B cell (primary cell): ENCODE results near the gene STRADA. TPM values are rescaled to one million over a fixed set of nuclear protein-coding genes. Genes with fewer than 3 reads are reported as not detected.

Source experiments
- ATAC-seq: fragments of 200-7000 bp; cut with Tn5 transposase; one replicate; pipeline ENCODE4 v1.10.0; 2021; ENCODE audit warnings: low read depth, mild to moderate bottlenecking, moderate number of reproducible peaks, moderate library complexity
- CTCF ChIA-PET: fragments of 350-600 bp; sonication (Branson Sonifier 250); formaldehyde crosslinking; loops from one replicate; lab custom pipeline; 2021; ENCODE audit warnings: antibody characterized with exemption, inconsistent platforms; lab: Charles Lee
- POLR2A ChIA-PET: fragments of 350-600 bp; sonication (Branson Sonifier 250); formaldehyde crosslinking; loops from one replicate; lab custom pipeline; 2021; ENCODE audit warnings: antibody characterized with exemption; lab: Charles Lee
- DNase-seq: peaks from one replicate; pipeline ENCODE4 v3.0.0; 2013
- H2AFZ ChIP-seq: 2 replicates; pipeline ENCODE4 v1.6.1; 2012; ENCODE audit warnings: mild to moderate bottlenecking, low read depth, low read length; ENCODE audit not compliant: insufficient read depth, poor library complexity, severe bottlenecking
- H3K27ac ChIP-seq, 2 donors: 1 replicate in 1 of 2; 2 replicates in 1 of 2; pipeline ENCODE4 v1.5.1; 2012 to 2013; ENCODE audit warnings: low read length in 2 of 2, mild to moderate bottlenecking in 2 of 2, moderate library complexity in 1 of 2
- H3K27me3 ChIP-seq, 4 experiments: fragments of 200-600 bp in 1 of 4; sonication (generic) in 1 of 4; replicated peaks in 1 of 4; 1 replicate in 2 of 4; 2 replicates in 2 of 4; pipeline versions ENCODE4 v1.6.1 to v1.7.0; 2013 to 2016; ENCODE audit warnings: low read length in 3 of 4, mild to moderate bottlenecking in 2 of 4, mixed read lengths in 1 of 4, moderate library complexity in 1 of 4; ENCODE audit not compliant: insufficient read depth in 4 of 4, control insufficient read depth in 3 of 4; ENCODE audit errors: control extremely low read depth in 1 of 4
- H3K36me3 ChIP-seq, 2 experiments: replicated peaks in 1 of 2; 1 replicate in 1 of 2; 2 replicates in 1 of 2; pipeline versions ENCODE4 v1.6.1 to v1.7.1; 2013; ENCODE audit warnings: low read length in 1 of 2; ENCODE audit not compliant: insufficient read depth in 2 of 2, control insufficient read depth in 1 of 2; ENCODE audit errors: control extremely low read depth in 1 of 2, extremely low read depth in 1 of 2
- H3K4me1 ChIP-seq, 2 donors: fragments of 200-600 bp in 1 of 2; sonication (generic) in 1 of 2; 1 replicate in 1 of 2; 2 replicates in 1 of 2; pipeline versions ENCODE4 v1.5.1 to v1.6.1; 2013 to 2017; ENCODE audit warnings: low read length in 2 of 2; ENCODE audit not compliant: control insufficient read depth in 2 of 2, insufficient read depth in 2 of 2
- H3K4me2 ChIP-seq: replicated peaks from 2 replicates; pipeline ENCODE3; 2012; ENCODE audit warnings: mild to moderate bottlenecking, low read depth, low read length; ENCODE audit not compliant: poor library complexity, severe bottlenecking
- H3K4me3 ChIP-seq, 5 experiments: fragments of 200-600 bp in 1 of 5; sonication (generic) in 1 of 5; 1 replicate in 3 of 5; 2 replicates in 2 of 5; pipeline versions ENCODE4 v1.5.1 to v1.7.0; 2011 to 2016; ENCODE audit warnings: low read length in 4 of 5, mild to moderate bottlenecking in 4 of 5, low read depth in 2 of 5, control low read depth in 1 of 5, moderate library complexity in 1 of 5; ENCODE audit not compliant: insufficient read depth in 1 of 5; ENCODE audit errors: control extremely low read depth in 1 of 5, extremely low read depth in 1 of 5
- H3K79me2 ChIP-seq: fragments of 200-600 bp; sonication (generic); one replicate; pipeline ENCODE4 v1.6.0; 2016; ENCODE audit warnings: low read length; ENCODE audit not compliant: control insufficient read depth, insufficient read depth
- H3K9ac ChIP-seq: fragments of 200-600 bp; sonication (generic); 2 replicates; pipeline ENCODE4 v1.6.1; 2017; ENCODE audit warnings: mild to moderate bottlenecking, low read length, moderate library complexity
- H3K9me3 ChIP-seq, 3 donors: one replicate each; pipeline versions ENCODE4 v1.6.1 to v1.7.1; 2013; ENCODE audit warnings: low read length in 2 of 3; ENCODE audit not compliant: control insufficient read depth in 2 of 3, insufficient read depth in 1 of 3; ENCODE audit errors: control extremely low read depth in 1 of 3
- H4K20me1 ChIP-seq: 2 replicates; pipeline ENCODE4 v1.6.0; 2012; ENCODE audit warnings: mild to moderate bottlenecking, low read length; ENCODE audit not compliant: insufficient read depth, control insufficient read depth, poor library complexity, severe bottlenecking
- H3K27ac Mint-ChIP-seq: one replicate; pipeline ENCODE4 v1.8.0; 2021; ENCODE audit warnings: mixed read lengths
- H3K27me3 Mint-ChIP-seq: one replicate; pipeline ENCODE4 v1.8.0; 2021; ENCODE audit warnings: mixed read lengths
- H3K4me1 Mint-ChIP-seq: one replicate; pipeline ENCODE4 v1.8.0; 2021; ENCODE audit warnings: mixed read lengths
- H3K4me3 Mint-ChIP-seq: one replicate; pipeline ENCODE4 v1.8.0; 2021; ENCODE audit warnings: mixed read lengths
- H3K9me3 Mint-ChIP-seq: one replicate; pipeline ENCODE4 v1.8.0; 2022; ENCODE audit warnings: mixed read lengths; ENCODE audit not compliant: insufficient read depth
- EZH2 ChIP-seq: IDR thresholded peaks from 2 replicates; pipeline ENCODE4 v1.6.1; 2012; ENCODE audit warnings: borderline replicate concordance, low read depth, mild to moderate bottlenecking, moderate library complexity, low read length; ENCODE audit not compliant: insufficient read depth, poor library complexity, severe bottlenecking
- WGBS: methylation state at CpG from one replicate; pipeline ENCODE4 v1.1.5; 2013; ENCODE audit warnings: missing lambda C conversion rate; ENCODE audit not compliant: insufficient coverage; 5-methylcytosine and 5-hydroxymethylcytosine counted together
- intact Hi-C: fragments of 100-400 bp; cut with micrococcal nuclease; formaldehyde crosslinking; loops from one replicate; pipeline ENCODE4 v1.10.0; 2022
- polyA plus RNA-seq: library from polyadenylated mRNA; depleted of rRNA; stranded (reverse); fragments of >200 nt; gene quantifications from 2 replicates; pipeline ENCODE4 v1.2.3, GENCODE V29; 2012
- total RNA-seq, 2 donors: library from RNA; stranded (reverse); fragments of 120-200 nt in 1 of 2; gene quantifications; 1 replicate in 1 of 2; 2 replicates in 1 of 2; pipeline versions ENCODE4 v1.2.3 to v1.2.4, GENCODE V29; 2013 to 2022
- TF ChIP-seq, protein P1 (sequence below): fragments of 200-600 bp; IDR thresholded peaks from one replicate; pipeline ENCODE4 v1.8.0; 2022; ENCODE audit warnings: antibody characterized with exemption, mild to moderate bottlenecking

STRADA gene
- total and polyA plus RNA-seq, 2 donors (not counting 1 experiment from before 2014, with no cell fraction given) = 48.1 to 93.2 TPM

DNA sequence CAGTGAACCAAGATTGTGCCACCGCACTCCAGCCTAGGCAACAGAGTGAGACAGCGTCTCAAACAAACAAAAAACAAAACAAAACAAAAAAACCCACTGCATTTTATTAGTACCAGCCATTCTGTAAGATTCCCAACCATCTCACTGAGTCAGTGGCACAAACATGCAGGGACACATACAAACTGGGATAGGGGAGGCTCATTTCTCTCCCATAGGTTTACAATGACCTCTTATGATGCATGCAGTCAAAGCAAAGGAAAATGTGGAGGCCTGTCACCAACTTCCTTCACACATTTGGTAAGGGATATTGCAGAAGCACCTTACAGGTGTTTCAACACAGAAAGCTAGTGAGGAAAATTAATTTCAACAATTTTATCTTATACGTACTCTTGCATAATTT lies 12.4 kb upstream of the STRADA start:
- Histone ChIP-seq H3K79me2 (peaks cover 12% of the 10 kb centered on the region), H3K27me3 (no peaks in the 10 kb centered on the region), H3K4me1 (peaks cover 9 to 13% of the 10 kb centered on the region in 2 donors), H3K4me2 (no peak overlapping the region), H3K27ac (no peak overlapping the region), H3K36me3 (peaks cover 5 to 55% of the 10 kb centered on the region in 2 experiments), H3K9me3 (no peaks in the 10 kb centered on the region), H3K4me3 (no peak overlapping the region), H3K9ac (no peak overlapping the region), H4K20me1 (no peaks in the 10 kb centered on the region), H2AFZ (no peak overlapping the region)
- ATAC-seq (no peak), DNase-seq (no peak)
- intact Hi-C loops = no loop called here
- 100% methylated on average over 1 of the region's 3 CpGs for WGBS
- no peak overlapping the region for H3K27ac Mint-ChIP-seq
- TF ChIP-seq, protein P1, sequence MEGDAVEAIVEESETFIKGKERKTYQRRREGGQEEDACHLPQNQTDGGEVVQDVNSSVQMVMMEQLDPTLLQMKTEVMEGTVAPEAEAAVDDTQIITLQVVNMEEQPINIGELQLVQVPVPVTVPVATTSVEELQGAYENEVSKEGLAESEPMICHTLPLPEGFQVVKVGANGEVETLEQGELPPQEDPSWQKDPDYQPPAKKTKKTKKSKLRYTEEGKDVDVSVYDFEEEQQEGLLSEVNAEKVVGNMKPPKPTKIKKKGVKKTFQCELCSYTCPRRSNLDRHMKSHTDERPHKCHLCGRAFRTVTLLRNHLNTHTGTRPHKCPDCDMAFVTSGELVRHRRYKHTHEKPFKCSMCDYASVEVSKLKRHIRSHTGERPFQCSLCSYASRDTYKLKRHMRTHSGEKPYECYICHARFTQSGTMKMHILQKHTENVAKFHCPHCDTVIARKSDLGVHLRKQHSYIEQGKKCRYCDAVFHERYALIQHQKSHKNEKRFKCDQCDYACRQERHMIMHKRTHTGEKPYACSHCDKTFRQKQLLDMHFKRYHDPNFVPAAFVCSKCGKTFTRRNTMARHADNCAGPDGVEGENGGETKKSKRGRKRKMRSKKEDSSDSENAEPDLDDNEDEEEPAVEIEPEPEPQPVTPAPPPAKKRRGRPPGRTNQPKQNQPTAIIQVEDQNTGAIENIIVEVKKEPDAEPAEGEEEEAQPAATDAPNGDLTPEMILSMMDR = no peak
- no peak for TF ChIP-seq EZH2
- CTCF ChIA-PET = interaction anchor here (0.7 kb wide), 1 partner anchor 12 kb away, joined by 4 read pairs; no protein-coding TSS in a partner anchor
- H3K4me1 Mint-ChIP-seq = peaks cover 8% of the 10 kb centered on the region
- H3K4me3 Mint-ChIP-seq = no peak overlapping the region
- POLR2A ChIA-PET = no interaction called here
- no peaks in the 10 kb centered on the region for H3K9me3 Mint-ChIP-seq
- H3K27me3 Mint-ChIP-seq = no peaks in the 10 kb centered on the region

DNA sequence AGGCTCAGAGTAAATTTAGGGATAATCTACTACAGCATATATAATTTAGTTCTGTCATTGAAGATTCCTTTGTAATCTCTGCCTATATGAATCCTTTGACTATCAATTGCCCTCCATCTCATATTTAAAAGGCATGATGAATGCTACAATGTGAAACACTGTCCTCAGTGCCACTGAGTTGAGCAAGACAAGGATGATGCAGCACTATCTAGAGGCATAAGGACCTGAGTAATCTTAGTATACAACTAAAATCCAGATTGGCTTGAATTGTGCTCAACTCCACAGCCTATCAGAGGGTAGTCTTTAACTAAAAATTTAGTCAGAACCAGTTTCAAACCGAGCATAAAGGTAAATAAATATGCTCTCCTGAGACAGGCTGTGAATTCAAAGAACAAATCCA lies 11.6 kb upstream of the STRADA start:
- Histone ChIP-seq H3K79me2 (peaks cover 12% of the 10 kb centered on the region), H3K9me3 (no peaks in the 10 kb centered on the region), H3K4me1 (peaks cover 9 to 13% of the 10 kb centered on the region in 2 donors), H4K20me1 (no peaks in the 10 kb centered on the region), H3K27ac (no peak overlapping the region), H3K4me2 (no peak overlapping the region), H3K4me3 (no peak overlapping the region), H2AFZ (no peak overlapping the region), H3K36me3 (peaks cover 5 to 55% of the 10 kb centered on the region in 2 experiments), H3K27me3 (no peaks in the 10 kb centered on the region), H3K9ac (no peak overlapping the region)
- POLR2A ChIA-PET = no interaction called here
- peaks cover 8% of the 10 kb centered on the region for H3K4me1 Mint-ChIP-seq
- no peaks in the 10 kb centered on the region for H3K9me3 Mint-ChIP-seq
- H3K27ac Mint-ChIP-seq = no peak overlapping the region
- no peaks in the 10 kb centered on the region for H3K27me3 Mint-ChIP-seq
- DNase-seq = no peak
- no peak for TF ChIP-seq EZH2
- TF ChIP-seq, protein P1 = no peak
- intact Hi-C loops = no loop called here
- no CpG with 5 or more reads among the region's 1 CpG for WGBS
- CTCF ChIA-PET = no interaction called here
- ATAC-seq = no peak
- no peak overlapping the region for H3K4me3 Mint-ChIP-seq
